Vagina (tissue), 2 donors: ENCODE measurements around the gene CTBP2. TPM values are rescaled to one million over a fixed set of nuclear protein-coding genes. Genes with fewer than 3 reads are reported as not detected.

ENCODE experiments used
- DNase-seq, 2 donors: peaks; one replicate each; pipeline ENCODE4 v3.0.0-alpha.2; 2017; ENCODE audit errors: extremely low spot score in 2 of 2
- H3K27ac ChIP-seq: fragments of 200-600 bp; sonication (generic); one replicate; pipeline ENCODE4 v1.5.1; 2019
- H3K27me3 ChIP-seq: fragments of 200-600 bp; sonication (generic); one replicate; pipeline ENCODE4 v1.5.1; 2019
- H3K36me3 ChIP-seq, 2 donors: fragments of 200-600 bp; sonication (generic); one replicate each; pipeline ENCODE4 v1.5.1; 2017 to 2019
- H3K4me1 ChIP-seq: fragments of 200-600 bp; sonication (generic); one replicate; pipeline ENCODE4 v1.5.1; 2019
- H3K4me3 ChIP-seq, 2 donors: fragments of 200-600 bp; sonication (generic); 1 replicate in 1 of 2; 2 replicates in 1 of 2; pipeline ENCODE4 v1.5.1; 2016 to 2019
- H3K9me3 ChIP-seq: fragments of 200-600 bp; sonication (generic); one replicate; pipeline ENCODE4 v1.5.1; 2019
- POLR2A ChIP-seq, 2 donors: fragments of 450-650 bp; IDR thresholded peaks; one replicate each; pipeline ENCODE4 v1.6.1; 2017; ENCODE audit warnings: antibody characterized with exemption in 2 of 2, mild to moderate bottlenecking in 2 of 2, moderate library complexity in 2 of 2
- POLR2AphosphoS5 ChIP-seq, 2 donors: sonication (generic); formaldehyde crosslinking; IDR thresholded peaks; one replicate each; pipeline ENCODE4 v1.9.0; 2017; ENCODE audit warnings: antibody characterized with exemption in 2 of 2, mild to moderate bottlenecking in 2 of 2, low read depth in 1 of 2; ENCODE audit not compliant: insufficient read depth in 1 of 2
- intact Hi-C: fragments of 100-400 bp; cut with DNase I; formaldehyde crosslinking; loops from one replicate; pipeline ENCODE4 v1.15.1; 2023
- total RNA-seq: library from RNA; depleted of rRNA; stranded (reverse); fragments of >200 nt; gene quantifications from one replicate; pipeline ENCODE4 v1.2.3, GENCODE V29; 2016
- TF ChIP-seq, protein P1 (sequence below), 3 experiments: fragments of 450-650 bp in 2 of 3; fragments of 200-600 bp in 1 of 3; sonication (generic) in 1 of 3; IDR thresholded peaks; one replicate each; pipeline ENCODE4 v1.5.1; 2017 to 2019; ENCODE audit warnings: antibody characterized with exemption in 3 of 3, mild to moderate bottlenecking in 2 of 3, moderate library complexity in 2 of 3

CTBP2 gene
- total RNA-seq, 1 donor from 2014 or later = 74.4 TPM

DNA sequence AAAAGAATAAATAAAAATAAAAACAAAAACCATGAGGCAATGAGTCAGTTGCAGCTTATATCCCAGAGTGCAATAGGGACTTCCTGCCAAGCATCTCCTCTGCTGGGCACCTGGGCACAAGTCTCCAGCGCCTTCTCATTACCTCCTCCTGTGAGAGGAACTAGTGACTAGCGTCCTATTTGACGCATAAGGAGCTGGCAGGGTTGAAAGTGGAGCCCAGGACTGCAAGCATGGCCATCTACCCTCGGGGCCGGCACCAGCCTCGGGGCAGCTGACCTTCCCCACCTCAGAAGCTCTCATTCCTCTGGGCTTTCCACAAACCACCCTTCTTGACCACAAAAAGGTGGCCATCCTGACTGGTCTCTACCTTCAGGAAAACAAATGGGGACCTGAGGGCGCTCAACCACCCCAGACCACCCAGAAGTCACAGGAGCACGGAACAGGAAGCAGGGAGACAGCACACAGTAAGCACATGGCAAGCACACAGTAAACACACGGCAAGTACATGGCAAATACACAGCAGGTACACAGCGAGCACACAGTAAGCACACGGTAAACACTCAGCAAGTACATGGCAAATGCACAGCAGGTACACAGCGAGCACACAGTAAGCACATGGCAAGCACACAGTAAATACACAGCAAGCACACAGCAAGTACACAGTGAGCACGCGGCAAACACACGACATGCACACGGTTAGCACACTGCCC lies 19.1 kb downstream of the CTBP2 start:
- no peak for TF ChIP-seq POLR2AphosphoS5 (IDR thresholded peaks at IDR 0.05; ENCODE audit: insufficient read depth in 1 of 2, low read depth in 1 of 2)
- H3K4me3 ChIP-seq = no peak overlapping the region
- H3K36me3 ChIP-seq = no peaks in the 10 kb centered on the region
- peaks cover 74% of the 10 kb centered on the region for H3K4me1 ChIP-seq
- no peaks in the 10 kb centered on the region for H3K27me3 ChIP-seq
- H3K9me3 ChIP-seq = no peaks in the 10 kb centered on the region
- no peak overlapping the region for H3K27ac ChIP-seq
- intact Hi-C loops = no loop called here
- DNase-seq = no peak

DNA sequence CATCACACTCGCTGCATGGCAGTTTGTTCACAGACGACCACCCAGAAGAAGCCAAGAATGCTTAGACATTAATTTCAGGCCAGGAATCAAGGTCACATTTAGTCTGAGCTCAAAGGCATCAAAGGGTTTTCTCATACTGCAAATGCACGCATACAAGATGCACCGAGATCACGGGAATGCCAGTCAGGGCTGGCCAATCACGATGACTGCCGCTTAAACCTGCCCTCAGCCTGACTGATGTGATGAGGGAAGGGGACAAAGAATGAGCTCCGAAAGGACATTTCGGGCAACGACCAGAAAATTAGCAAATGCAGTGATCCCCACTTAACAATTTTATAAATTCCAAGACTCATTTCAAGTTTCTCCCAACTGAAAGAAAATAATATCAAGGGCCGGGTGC lies 20.2 kb downstream of the CTBP2 start:
- intact Hi-C loops = no loop called here
- Histone ChIP-seq H3K27ac (no peak overlapping the region), H3K4me1 (peaks cover 76% of the 10 kb centered on the region), H3K27me3 (no peaks in the 10 kb centered on the region), H3K4me3 (no peak overlapping the region), H3K36me3 (no peaks in the 10 kb centered on the region), H3K9me3 (no peaks in the 10 kb centered on the region)
- DNase-seq = no peak
- TF ChIP-seq, protein P1, sequence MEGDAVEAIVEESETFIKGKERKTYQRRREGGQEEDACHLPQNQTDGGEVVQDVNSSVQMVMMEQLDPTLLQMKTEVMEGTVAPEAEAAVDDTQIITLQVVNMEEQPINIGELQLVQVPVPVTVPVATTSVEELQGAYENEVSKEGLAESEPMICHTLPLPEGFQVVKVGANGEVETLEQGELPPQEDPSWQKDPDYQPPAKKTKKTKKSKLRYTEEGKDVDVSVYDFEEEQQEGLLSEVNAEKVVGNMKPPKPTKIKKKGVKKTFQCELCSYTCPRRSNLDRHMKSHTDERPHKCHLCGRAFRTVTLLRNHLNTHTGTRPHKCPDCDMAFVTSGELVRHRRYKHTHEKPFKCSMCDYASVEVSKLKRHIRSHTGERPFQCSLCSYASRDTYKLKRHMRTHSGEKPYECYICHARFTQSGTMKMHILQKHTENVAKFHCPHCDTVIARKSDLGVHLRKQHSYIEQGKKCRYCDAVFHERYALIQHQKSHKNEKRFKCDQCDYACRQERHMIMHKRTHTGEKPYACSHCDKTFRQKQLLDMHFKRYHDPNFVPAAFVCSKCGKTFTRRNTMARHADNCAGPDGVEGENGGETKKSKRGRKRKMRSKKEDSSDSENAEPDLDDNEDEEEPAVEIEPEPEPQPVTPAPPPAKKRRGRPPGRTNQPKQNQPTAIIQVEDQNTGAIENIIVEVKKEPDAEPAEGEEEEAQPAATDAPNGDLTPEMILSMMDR (IDR thresholded peaks at IDR 0.05) = no peak
- TF ChIP-seq POLR2AphosphoS5 (IDR thresholded peaks at IDR 0.05; ENCODE audit: insufficient read depth in 1 of 2, low read depth in 1 of 2) (no peak), POLR2A (IDR thresholded peaks at IDR 0.05) (no peak)

DNA sequence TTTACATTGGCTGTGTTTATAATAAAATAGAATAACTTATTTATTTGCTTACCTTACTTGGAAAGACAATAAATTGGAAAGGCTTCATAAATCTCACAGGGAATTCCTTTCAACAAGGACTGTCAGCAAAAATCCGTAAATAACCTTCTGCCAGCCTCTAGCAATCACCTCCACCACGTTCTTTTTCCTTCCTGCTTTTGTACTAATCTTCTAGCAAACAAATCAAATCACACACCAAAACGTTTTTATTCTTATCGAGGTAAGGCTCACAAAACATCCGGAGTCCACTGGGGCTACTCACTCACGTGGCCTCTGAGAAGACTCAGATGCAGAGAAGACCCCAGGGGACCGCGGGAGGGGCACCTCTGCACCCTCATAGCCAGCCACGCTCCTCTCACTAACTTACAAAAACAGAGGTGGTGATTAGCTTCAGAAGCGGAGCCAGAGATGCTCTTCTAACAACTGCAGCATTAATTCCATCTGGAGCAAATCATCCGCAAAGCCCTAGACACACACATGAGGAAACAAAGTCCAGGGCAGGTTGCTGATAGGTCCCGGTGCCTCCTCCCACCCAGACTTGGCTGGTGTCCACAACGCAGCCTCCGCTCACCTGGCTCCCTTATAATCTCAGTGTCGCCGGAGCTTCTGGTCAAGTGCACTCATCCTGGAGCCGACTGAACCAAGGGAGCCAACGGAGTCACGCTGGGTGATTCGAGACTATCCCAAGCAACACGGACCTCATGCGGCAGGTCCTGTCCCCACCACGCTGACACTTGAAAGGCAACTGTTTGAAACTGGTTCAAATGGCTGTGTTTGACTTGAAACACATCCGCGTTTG lies 22.5 kb downstream of the CTBP2 start:
- H3K4me1 ChIP-seq = peaks cover 53% of the 10 kb centered on the region
- H3K9me3 ChIP-seq = no peaks in the 10 kb centered on the region
- intact Hi-C loops = no loop called here
- no peak for DNase-seq
- TF ChIP-seq POLR2AphosphoS5 (IDR thresholded peaks at IDR 0.05; ENCODE audit: insufficient read depth in 1 of 2, low read depth in 1 of 2) (no peak), POLR2A (IDR thresholded peaks at IDR 0.05) (no peak)
- TF ChIP-seq, protein P1 (IDR thresholded peaks at IDR 0.05) = no peak
- no peaks in the 10 kb centered on the region for H3K27me3 ChIP-seq
- H3K27ac ChIP-seq = no peak overlapping the region
- no peak overlapping the region for H3K4me3 ChIP-seq
- no peaks in the 10 kb centered on the region for H3K36me3 ChIP-seq

DNA sequence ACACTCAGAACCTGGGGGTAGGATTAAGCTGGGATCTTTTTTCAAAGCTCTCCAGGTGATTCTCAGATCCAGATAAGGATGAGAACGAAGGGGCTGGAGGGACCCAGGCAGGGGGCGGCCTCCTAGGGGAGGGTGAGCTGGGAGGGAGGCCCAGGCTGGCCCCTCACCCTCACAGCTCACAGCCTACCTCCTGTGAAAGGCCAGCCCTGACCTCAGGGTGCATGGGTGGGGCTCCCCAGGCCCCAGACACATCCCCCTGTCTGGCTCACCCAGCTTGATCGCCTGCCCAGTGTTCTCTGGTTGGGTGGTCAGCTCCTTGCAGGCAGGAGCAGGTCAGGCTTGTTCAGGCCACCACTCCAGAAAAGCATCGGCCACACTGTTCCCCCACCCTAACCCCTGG lies 24.3 kb downstream of the CTBP2 start:
- Histone ChIP-seq H3K27me3 (no peaks in the 10 kb centered on the region), H3K9me3 (no peaks in the 10 kb centered on the region), H3K4me3 (no peak overlapping the region), H3K4me1 (peaks cover 36% of the 10 kb centered on the region), H3K27ac (no peak overlapping the region), H3K36me3 (peaks cover 0 to 8% of the 10 kb centered on the region in 2 donors)
- TF ChIP-seq POLR2A (IDR thresholded peaks at IDR 0.05) (no peak), POLR2AphosphoS5 (IDR thresholded peaks at IDR 0.05; ENCODE audit: insufficient read depth in 1 of 2, low read depth in 1 of 2) (no peak)
- TF ChIP-seq, protein P1 (IDR thresholded peaks at IDR 0.05) = no peak
- no peak for DNase-seq
- intact Hi-C loops = no loop called here

DNA sequence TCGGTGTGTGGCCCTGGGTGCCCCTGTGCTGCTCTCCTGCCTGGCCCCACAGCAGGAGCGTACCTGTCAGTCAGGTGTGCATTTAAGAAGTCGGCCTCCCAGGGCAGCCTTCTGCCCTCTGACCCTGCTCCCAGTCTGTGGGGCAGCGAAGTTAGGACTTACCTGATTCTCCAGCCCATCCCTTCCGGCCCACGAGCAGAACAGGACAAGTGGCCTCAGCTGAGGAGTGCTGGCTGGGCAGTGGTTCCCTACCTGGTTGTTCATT lies 24.7 kb downstream of the CTBP2 start:
- TF ChIP-seq POLR2A (IDR thresholded peaks at IDR 0.05) (no peak), POLR2AphosphoS5 (IDR thresholded peaks at IDR 0.05; ENCODE audit: insufficient read depth in 1 of 2, low read depth in 1 of 2) (no peak)
- TF ChIP-seq, protein P1 (IDR thresholded peaks at IDR 0.05) = no peak
- intact Hi-C loops = no loop called here
- H3K4me1 ChIP-seq = peaks cover 36% of the 10 kb centered on the region
- no peak overlapping the region for H3K4me3 ChIP-seq
- no peak overlapping the region for H3K27ac ChIP-seq
- no peaks in the 10 kb centered on the region for H3K27me3 ChIP-seq
- peaks cover 0 to 11% of the 10 kb centered on the region in 2 donors for H3K36me3 ChIP-seq
- H3K9me3 ChIP-seq = no peaks in the 10 kb centered on the region
- DNase-seq = no peak
